Omental fat pad (tissue), 4 donors: ENCODE measurements around the gene ZBED2. TPM values are rescaled to one million over a fixed set of nuclear protein-coding genes. Genes with fewer than 3 reads are reported as not detected.

ENCODE experiments used
- ATAC-seq: fragments of 150-250 bp; one replicate; pipeline ENCODE4 v1.9.1; 2016; ENCODE audit warnings: mild to moderate bottlenecking, moderate library complexity; ENCODE audit not compliant: low FRiP score
- DNase-seq: peaks from one replicate; pipeline ENCODE4 v3.0.0-alpha.2; 2019; ENCODE audit warnings: low spot score
- total RNA-seq, 4 donors: library from RNA; depleted of rRNA; stranded (reverse); fragments of >200 nt; gene quantifications; one replicate each; pipeline ENCODE4 v1.1.0, GENCODE V29; 2016
- TF ChIP-seq, protein P1 (sequence below), 3 donors: fragments of 450-650 bp; IDR thresholded peaks; one replicate each; pipeline ENCODE4 v1.5.1; 2016 to 2017; ENCODE audit warnings: antibody characterized with exemption in 3 of 3, mild to moderate bottlenecking in 3 of 3, moderate library complexity in 2 of 3

Gene ZBED2
- total RNA-seq, 4 donors from 2014 or later = 0.56 TPM; not detected in 3

DNA sequence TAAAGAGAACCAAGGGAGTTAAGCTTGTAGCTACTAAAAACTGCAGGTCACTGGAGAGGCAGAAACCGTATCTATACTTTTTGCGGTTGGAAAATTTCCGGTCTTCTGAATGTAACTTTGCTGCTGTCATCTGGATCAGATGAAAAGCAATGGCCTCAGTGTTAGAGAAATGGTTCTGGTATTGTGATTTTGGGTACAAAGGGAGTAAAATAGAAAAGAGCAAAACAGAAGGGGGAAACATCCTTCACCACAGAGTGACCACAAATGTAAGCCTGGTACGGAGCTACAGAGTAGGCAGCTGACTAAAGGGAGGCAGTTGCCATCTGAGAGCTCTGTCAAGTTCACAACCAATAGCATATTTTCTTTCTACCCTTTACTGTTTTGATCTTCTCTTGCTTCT lies 47.5 kb downstream of the ZBED2 start:
- DNase-seq (no peak), ATAC-seq (no peak)
- TF ChIP-seq, protein P1, sequence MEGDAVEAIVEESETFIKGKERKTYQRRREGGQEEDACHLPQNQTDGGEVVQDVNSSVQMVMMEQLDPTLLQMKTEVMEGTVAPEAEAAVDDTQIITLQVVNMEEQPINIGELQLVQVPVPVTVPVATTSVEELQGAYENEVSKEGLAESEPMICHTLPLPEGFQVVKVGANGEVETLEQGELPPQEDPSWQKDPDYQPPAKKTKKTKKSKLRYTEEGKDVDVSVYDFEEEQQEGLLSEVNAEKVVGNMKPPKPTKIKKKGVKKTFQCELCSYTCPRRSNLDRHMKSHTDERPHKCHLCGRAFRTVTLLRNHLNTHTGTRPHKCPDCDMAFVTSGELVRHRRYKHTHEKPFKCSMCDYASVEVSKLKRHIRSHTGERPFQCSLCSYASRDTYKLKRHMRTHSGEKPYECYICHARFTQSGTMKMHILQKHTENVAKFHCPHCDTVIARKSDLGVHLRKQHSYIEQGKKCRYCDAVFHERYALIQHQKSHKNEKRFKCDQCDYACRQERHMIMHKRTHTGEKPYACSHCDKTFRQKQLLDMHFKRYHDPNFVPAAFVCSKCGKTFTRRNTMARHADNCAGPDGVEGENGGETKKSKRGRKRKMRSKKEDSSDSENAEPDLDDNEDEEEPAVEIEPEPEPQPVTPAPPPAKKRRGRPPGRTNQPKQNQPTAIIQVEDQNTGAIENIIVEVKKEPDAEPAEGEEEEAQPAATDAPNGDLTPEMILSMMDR (IDR thresholded peaks at IDR 0.05) = no peak

DNA sequence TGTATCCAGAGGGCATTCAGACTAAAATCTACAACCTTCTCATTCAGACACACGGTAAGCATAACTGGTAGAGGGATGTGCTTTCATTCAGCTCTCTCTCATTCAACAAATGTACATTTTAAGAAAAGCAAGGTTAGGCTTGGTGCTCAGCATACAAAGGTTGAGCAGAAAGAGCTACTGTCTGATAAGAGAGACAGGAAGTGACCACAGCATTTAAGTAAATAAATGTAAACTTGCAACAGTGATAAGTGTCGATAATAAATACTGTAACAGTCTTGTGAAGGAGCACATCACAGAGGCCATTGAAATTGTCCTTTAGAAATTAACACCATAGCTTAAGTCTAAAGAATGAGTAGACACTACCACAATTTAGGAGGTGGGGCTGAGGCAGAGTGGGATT lies 49.8 kb downstream of the ZBED2 start:
- no peak for DNase-seq
- ATAC-seq = no peak
- TF ChIP-seq, protein P1 (IDR thresholded peaks at IDR 0.05) = no peak

Other genes starting within 250 kb of the ZBED2 start
- gene CD96, start 53.1 kb downstream of the ZBED2 start, total RNA-seq = 1 to 10 TPM; 3.8 to 5.0 (median 4.2) TPM
- gene PLCXD2, start 79.3 kb upstream of the ZBED2 start, total RNA-seq = under 1 TPM; 0.48 to 0.63 (median 0.56) TPM